ENCODE measurements around the gene HLF. TPM values are rescaled to one million over a fixed set of nuclear protein-coding genes. Genes with fewer than 3 reads are reported as not detected.

HLF gene
- polyA plus RNA-seq, 3 donors, result not detected

DNA sequence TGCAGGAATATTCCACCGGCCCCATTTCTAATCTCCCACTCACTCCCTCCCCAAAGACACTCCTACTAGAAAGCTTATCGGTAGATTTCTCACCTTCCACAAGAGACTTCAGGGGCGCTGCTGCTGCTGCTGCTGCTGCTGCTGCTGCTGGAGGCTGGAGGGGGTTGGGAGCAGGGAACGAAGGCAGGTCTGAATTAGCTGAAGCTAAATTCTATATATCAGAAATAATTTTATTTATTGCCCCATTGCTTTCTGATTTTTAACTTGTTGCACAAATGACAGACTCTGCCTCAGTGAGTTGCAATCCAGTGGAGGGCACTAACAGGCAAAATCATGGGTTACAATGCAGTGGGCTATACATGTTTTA, 25.8 kb upstream of the HLF start:
- Histone ChIP-seq H3K27ac (ENCODE audit: low read depth in 1 of 2, low read length in 2 of 2) (no peak overlapping the region), H3K36me3 (replicated peaks in 1 of 2; ENCODE audit: control insufficient read depth in 1 of 2, insufficient read depth in 2 of 2, low read length in 2 of 2) (no peaks in the 10 kb centered on the region), H3K4me3 (replicated peaks in 1 of 3; ENCODE audit: low read depth in 2 of 3, low read length in 3 of 3) (peak overlapping the region; percentile 34 to 73 (median 35)), H2AFZ (ENCODE audit: insufficient read depth, low read depth, low read length, poor library complexity, severe bottlenecking) (peak overlapping the region; percentile 78), H3K27me3 (ENCODE audit: control insufficient read depth in 2 of 2, insufficient read depth in 2 of 2, low read length in 2 of 2) (peaks cover 15 to 19% of the 10 kb centered on the region in 2 donors), H4K20me1 (ENCODE audit: insufficient read depth, low read length) (no peaks in the 10 kb centered on the region), H3K4me2 (replicated peaks; ENCODE audit: extremely low read depth, low read length, poor library complexity, severe bottlenecking) (peak overlapping the region; percentile 83), H3K4me1 (ENCODE audit: control insufficient read depth in 1 of 2, insufficient read depth in 2 of 2, low read length in 2 of 2) (peaks cover 19 to 21% of the 10 kb centered on the region in 2 donors), H3K9me3 (replicated peaks in 1 of 2; ENCODE audit: control insufficient read depth in 1 of 2, insufficient read depth in 1 of 2, low read length in 2 of 2) (no peaks in the 10 kb centered on the region), H3K9ac (ENCODE audit: insufficient read depth, low read length, poor library complexity, severe bottlenecking) (peak overlapping the region; percentile 43), H3K79me2 (ENCODE audit: insufficient read depth, low read length) (no peaks in the 10 kb centered on the region)
- peaks cover 10 to 30% (median 24%) of the 10 kb centered on the region in 3 donors for H3K27me3 Mint-ChIP-seq (ENCODE audit: low read depth in 3 of 3)
- H3K36me3 Mint-ChIP-seq, result no peaks in the 10 kb centered on the region
- intact Hi-C loops (cut with micrococcal nuclease), result no loop called here
- no peak for DNase-seq
- peaks cover 0 to 6% (median under 1%) of the 10 kb centered on the region in 7 donors for H3K9me3 Mint-ChIP-seq
- no CpG with 5 or more reads among the region's 4 CpGs for WGBS (ENCODE audit: insufficient coverage)
- peaks cover 20% of the 10 kb centered on the region for H3K4me1 Mint-ChIP-seq
- no peak overlapping the region for H3K27ac Mint-ChIP-seq
- TF ChIP-seq, protein P1, sequence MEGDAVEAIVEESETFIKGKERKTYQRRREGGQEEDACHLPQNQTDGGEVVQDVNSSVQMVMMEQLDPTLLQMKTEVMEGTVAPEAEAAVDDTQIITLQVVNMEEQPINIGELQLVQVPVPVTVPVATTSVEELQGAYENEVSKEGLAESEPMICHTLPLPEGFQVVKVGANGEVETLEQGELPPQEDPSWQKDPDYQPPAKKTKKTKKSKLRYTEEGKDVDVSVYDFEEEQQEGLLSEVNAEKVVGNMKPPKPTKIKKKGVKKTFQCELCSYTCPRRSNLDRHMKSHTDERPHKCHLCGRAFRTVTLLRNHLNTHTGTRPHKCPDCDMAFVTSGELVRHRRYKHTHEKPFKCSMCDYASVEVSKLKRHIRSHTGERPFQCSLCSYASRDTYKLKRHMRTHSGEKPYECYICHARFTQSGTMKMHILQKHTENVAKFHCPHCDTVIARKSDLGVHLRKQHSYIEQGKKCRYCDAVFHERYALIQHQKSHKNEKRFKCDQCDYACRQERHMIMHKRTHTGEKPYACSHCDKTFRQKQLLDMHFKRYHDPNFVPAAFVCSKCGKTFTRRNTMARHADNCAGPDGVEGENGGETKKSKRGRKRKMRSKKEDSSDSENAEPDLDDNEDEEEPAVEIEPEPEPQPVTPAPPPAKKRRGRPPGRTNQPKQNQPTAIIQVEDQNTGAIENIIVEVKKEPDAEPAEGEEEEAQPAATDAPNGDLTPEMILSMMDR (IDR thresholded peaks at IDR 0.05), result no peak
- peak overlapping the region; percentile 73 to 89 for H3K4me3 Mint-ChIP-seq

DNA sequence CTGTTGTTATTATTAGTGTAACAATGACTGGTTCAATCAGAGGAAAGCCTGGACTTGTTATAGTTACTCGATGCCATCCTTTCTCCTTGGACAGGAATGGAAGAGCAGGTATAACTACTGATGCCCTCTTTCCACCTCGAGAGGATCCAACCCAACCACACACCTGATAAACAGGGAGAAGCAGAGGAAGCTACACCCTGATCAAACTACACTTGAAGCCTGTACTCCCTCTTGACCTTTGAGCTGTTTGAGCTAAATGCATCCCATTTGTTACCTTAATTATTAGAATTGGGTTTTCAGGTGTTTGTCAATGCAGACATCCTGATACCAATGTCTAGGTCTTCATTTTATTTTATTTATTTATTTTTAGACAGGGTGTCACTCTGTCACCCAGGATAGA, 23.7 kb upstream of the HLF start:
- H3K27me3 Mint-ChIP-seq (ENCODE audit: low read depth in 3 of 3), result peaks cover 9 to 27% (median 25%) of the 10 kb centered on the region in 3 donors
- intact Hi-C loops (cut with micrococcal nuclease), result no loop called here

More for the DNA sequence above, 23.7 kb upstream of the HLF start:
- H3K9me3 Mint-ChIP-seq, result peaks cover 0 to 6% (median 0%) of the 10 kb centered on the region in 7 donors
- H3K4me2 ChIP-seq (replicated peaks; ENCODE audit: extremely low read depth, low read length, poor library complexity, severe bottlenecking), result no peak overlapping the region
- DNase-seq, result no peak
- H3K4me3 ChIP-seq (replicated peaks in 1 of 3; ENCODE audit: low read depth in 2 of 3, low read length in 3 of 3), result no peak overlapping the region
- no peaks in the 10 kb centered on the region for H3K36me3 ChIP-seq (replicated peaks in 1 of 2; ENCODE audit: control insufficient read depth in 1 of 2, insufficient read depth in 2 of 2, low read length in 2 of 2)
- TF ChIP-seq, protein P1 (IDR thresholded peaks at IDR 0.05), result no peak
- H3K4me1 Mint-ChIP-seq, result peaks cover 20% of the 10 kb centered on the region
- H3K27ac Mint-ChIP-seq, result no peak overlapping the region
- H3K79me2 ChIP-seq (ENCODE audit: insufficient read depth, low read length), result no peaks in the 10 kb centered on the region
- no peaks in the 10 kb centered on the region for H3K36me3 Mint-ChIP-seq
- H3K27ac ChIP-seq (ENCODE audit: low read depth in 1 of 2, low read length in 2 of 2), result no peak overlapping the region
- no peaks in the 10 kb centered on the region for H4K20me1 ChIP-seq (ENCODE audit: insufficient read depth, low read length)
- no peak overlapping the region for H3K4me3 Mint-ChIP-seq
- H3K27me3 ChIP-seq (ENCODE audit: control insufficient read depth in 2 of 2, insufficient read depth in 2 of 2, low read length in 2 of 2), result peaks cover 15 to 19% of the 10 kb centered on the region in 2 donors
- H3K9ac ChIP-seq (ENCODE audit: insufficient read depth, low read length, poor library complexity, severe bottlenecking), result no peak overlapping the region
- H3K9me3 ChIP-seq (replicated peaks in 1 of 2; ENCODE audit: control insufficient read depth in 1 of 2, insufficient read depth in 1 of 2, low read length in 2 of 2), result no peaks in the 10 kb centered on the region
- H3K4me1 ChIP-seq (ENCODE audit: control insufficient read depth in 1 of 2, insufficient read depth in 2 of 2, low read length in 2 of 2), result peaks cover 19 to 21% of the 10 kb centered on the region in 2 donors
- no peak overlapping the region for H2AFZ ChIP-seq (ENCODE audit: insufficient read depth, low read depth, low read length, poor library complexity, severe bottlenecking)
- no CpG with 5 or more reads among the region's 2 CpGs for WGBS (ENCODE audit: insufficient coverage)

All from CD14-positive monocyte (primary cell).